Lower leg skin (tissue), 4 donors: ENCODE measurements around the gene MYO15B. TPM values are rescaled to one million over a fixed set of nuclear protein-coding genes. Genes with fewer than 3 reads are reported as not detected.
A peak's percentile ranks its signal among the peaks of the same experiment; 100 is the strongest.

Experiments
- DNase-seq, 2 donors: peaks; one replicate each; pipeline ENCODE4 v3.0.0-alpha.2; 2019; ENCODE audit warnings: low spot score in 2 of 2
- H3K4me3 ChIP-seq: fragments of 200-600 bp; sonication (generic); 2 replicates; pipeline ENCODE4 v1.5.1; 2017; ENCODE audit warnings: mild to moderate bottlenecking, low read depth; ENCODE audit not compliant: poor library complexity, severe bottlenecking
- POLR2A ChIP-seq, 2 donors: fragments of 450-650 bp; IDR thresholded peaks; one replicate each; pipeline ENCODE4 v1.6.1; 2016 to 2017; ENCODE audit warnings: antibody characterized with exemption in 2 of 2, mild to moderate bottlenecking in 1 of 2, moderate library complexity in 1 of 2
- WGBS, 2 donors: methylation state at CpG; one replicate each; pipeline ENCODE4 v1.1.5; 2018; 5-methylcytosine and 5-hydroxymethylcytosine counted together
- intact Hi-C: fragments of 100-400 bp; cut with DNase I; formaldehyde crosslinking; loops from one replicate; pipeline ENCODE4 v1.15.0; 2023; ENCODE audit warnings: low total_unique reads
- total RNA-seq, 4 donors: library from RNA; depleted of rRNA; stranded (reverse); fragments of >200 nt; gene quantifications; one replicate each; pipeline ENCODE4 v1.1.0, GENCODE V29; 2016
- TF ChIP-seq, protein P1 (sequence below), 3 donors: fragments of 450-650 bp; IDR thresholded peaks; one replicate each; pipeline ENCODE4 v1.5.1; 2016; ENCODE audit warnings: antibody characterized with exemption in 3 of 3, mild to moderate bottlenecking in 3 of 3, moderate library complexity in 2 of 3

The MYO15B gene
- total RNA-seq, 4 donors from 2014 or later: 32.1 to 103 (median 38.9) TPM

DNA sequence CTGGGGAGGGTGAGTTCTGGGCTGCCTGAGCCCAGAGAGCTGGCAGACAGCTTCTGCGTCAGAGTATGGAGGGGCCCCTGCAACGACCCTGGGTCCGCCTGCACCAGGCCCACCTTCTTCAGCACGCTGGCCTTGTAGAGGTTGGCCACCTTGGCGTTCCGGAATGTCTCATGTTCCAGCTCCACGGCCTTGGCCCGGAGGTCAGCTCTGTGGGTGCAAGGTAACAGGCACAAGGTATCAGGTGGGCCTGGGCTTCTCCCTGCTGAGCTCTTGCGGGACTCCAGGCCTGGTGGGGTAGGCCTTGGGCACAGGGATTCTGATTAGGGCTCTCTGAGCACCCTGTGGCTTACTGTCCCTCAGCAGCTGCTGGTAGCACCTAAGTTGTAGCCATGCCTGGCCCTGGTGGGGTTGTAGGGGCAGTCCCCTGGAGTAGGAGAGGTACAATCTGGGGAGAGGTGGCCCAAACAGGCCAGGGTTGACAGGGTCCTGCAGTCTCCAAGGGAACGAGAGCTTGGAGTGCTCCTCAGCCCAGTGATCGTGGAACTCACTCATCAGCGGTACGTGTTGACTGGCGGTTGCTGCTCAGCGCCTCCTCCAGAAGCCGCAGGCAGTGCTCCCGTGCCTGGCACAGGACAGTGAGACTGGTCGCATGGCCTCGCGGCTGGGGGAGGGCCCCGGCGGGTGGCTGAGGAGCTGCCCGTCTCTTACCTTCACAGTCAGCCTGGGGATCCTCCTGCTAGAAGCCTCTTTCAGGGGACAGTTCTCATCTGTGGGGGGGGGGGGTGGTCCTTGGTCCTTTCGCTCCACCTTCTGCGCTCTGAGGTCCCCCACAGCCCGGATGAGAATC, 42.7 kb downstream of the MYO15B start:
- DNase-seq: no peak

DNA sequence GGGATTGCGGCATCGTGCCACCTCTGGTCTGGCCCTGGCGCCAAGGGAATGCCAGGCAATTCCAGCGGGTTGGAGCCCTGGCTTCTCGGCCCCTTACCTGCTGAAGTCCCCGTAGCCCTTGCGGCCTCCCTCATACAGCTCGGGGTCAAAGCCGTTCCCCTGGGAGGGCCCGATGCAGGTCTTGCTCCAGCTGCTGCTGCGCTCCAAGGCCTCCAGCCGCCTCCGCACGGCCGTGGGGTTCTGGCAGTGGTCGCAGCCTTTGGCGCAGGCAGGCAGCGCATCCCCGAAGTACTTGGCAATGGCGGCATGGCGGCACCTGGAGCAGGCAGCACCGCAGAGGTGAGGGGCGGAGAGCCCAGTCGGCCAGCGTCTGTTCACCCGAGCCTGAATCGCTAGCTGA, 43.8 kb downstream of the MYO15B start:
- H3K4me3 ChIP-seq: no peak overlapping the region
- TF ChIP-seq, protein P1, sequence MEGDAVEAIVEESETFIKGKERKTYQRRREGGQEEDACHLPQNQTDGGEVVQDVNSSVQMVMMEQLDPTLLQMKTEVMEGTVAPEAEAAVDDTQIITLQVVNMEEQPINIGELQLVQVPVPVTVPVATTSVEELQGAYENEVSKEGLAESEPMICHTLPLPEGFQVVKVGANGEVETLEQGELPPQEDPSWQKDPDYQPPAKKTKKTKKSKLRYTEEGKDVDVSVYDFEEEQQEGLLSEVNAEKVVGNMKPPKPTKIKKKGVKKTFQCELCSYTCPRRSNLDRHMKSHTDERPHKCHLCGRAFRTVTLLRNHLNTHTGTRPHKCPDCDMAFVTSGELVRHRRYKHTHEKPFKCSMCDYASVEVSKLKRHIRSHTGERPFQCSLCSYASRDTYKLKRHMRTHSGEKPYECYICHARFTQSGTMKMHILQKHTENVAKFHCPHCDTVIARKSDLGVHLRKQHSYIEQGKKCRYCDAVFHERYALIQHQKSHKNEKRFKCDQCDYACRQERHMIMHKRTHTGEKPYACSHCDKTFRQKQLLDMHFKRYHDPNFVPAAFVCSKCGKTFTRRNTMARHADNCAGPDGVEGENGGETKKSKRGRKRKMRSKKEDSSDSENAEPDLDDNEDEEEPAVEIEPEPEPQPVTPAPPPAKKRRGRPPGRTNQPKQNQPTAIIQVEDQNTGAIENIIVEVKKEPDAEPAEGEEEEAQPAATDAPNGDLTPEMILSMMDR (IDR thresholded peaks at IDR 0.05): no peak
- TF ChIP-seq POLR2A (IDR thresholded peaks at IDR 0.05): no peak
- intact Hi-C loops: no loop called here
- 85 to 89% methylated on average over 17 to 24 of the region's 27 CpGs for WGBS, 2 donors
- no peak for DNase-seq

More for the DNA sequence above, 42.7 kb downstream of the MYO15B start:
- TF ChIP-seq POLR2A (IDR thresholded peaks at IDR 0.05): no peak
- TF ChIP-seq, protein P1 (IDR thresholded peaks at IDR 0.05): no peak
- intact Hi-C loops: no loop called here
- 86 to 89% methylated on average over 17 to 21 of the region's 26 CpGs for WGBS, 2 donors
- no peak overlapping the region for H3K4me3 ChIP-seq

DNA sequence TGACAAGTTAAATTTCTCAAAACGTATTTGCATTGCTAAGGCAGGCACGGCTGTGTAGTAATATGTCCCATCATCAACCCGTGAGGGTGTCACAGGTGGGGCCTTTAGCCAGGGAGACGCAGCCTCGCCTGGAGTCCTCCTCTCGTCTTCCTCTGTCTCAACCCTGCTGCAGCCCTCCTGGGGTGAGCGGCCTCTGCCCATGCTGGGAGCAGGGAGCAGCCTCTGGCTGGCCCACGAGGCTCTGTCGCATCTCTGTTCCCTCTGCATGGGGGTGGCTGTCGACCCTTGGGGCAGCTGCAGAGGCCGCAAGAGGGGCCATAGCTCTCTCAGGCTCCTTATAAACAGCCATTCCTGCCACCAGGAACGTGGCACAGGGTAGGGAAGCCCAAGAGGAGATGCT, 44.8 kb downstream of the MYO15B start:
- WGBS, 2 donors: 78 to 82% methylated on average over 8 to 12 of the region's 12 CpGs
- DNase-seq: no peak

GRCh38 chr17:75632863-75633485, 45.4 kb downstream of the MYO15B start, which contains the start of gene SMIM5:
Gene SMIM5 (plus strand): TSS chr17:75633434. CDS start chr17:75640202, 6,768 bp downstream.
- intact Hi-C loops: no loop called here
- WGBS, 2 donors: 14% methylated on average over 14 to 15 of the region's 19 CpGs
- H3K4me3 ChIP-seq: no peak within 1 kb of the TSS
- TF ChIP-seq, protein P1 (IDR thresholded peaks at IDR 0.05): peak in 1 of 3 donors; percentile 74
- TF ChIP-seq POLR2A (IDR thresholded peaks at IDR 0.05): no peak
- DNase-seq: peak; percentile 88 to 98

More for the DNA sequence above, 44.8 kb downstream of the MYO15B start:
- TF ChIP-seq POLR2A (IDR thresholded peaks at IDR 0.05): no peak
- TF ChIP-seq, protein P1 (IDR thresholded peaks at IDR 0.05): no peak
- intact Hi-C loops: no loop called here
- no peak overlapping the region for H3K4me3 ChIP-seq

- TF ChIP-seq POLR2A (IDR thresholded peaks at IDR 0.05): no peak
- TF ChIP-seq, protein P1 (IDR thresholded peaks at IDR 0.05): peak in 1 of 3 donors; percentile 30
- WGBS, 2 donors: 7 to 10% methylated on average over 23 to 26 of the region's 27 CpGs
- intact Hi-C loops: no loop called here
- DNase-seq: peak; percentile 90 to 97
- H3K4me3 ChIP-seq: no peak overlapping the region
These were observed 46.1 kb downstream of the MYO15B start for GRCh38 chr17:75633486-75634375.
